Stimulated activated CD8-positive, alpha-beta memory T cell treated with anti-CD3 and anti-CD28 coated beads, Interleukin-4, amount 100 ng/mL, for 1 hour (primary cell): ENCODE measurements around the gene PCBP4.
"Not testable (repeated sequence)": the region's sequence is repeated elsewhere in the genome, so short reads cannot be mapped to it uniquely, and the experiment has no call there.

Experiments used
- DNase-seq, 2 donors: peaks; one replicate each; pipeline ENCODE4 v3.0.0-alpha.2; 2020; ENCODE audit warnings: low read depth in 2 of 2, low spot score in 1 of 2

The PCBP4 gene

GRCh38 chr3:51941463-51941797 lies 25.8 kb downstream of the PCBP4 start:
- DNase-seq: no peak

- DNase-seq: no peak
Measured at GRCh38 chr3:51940648-51941462, 26.4 kb downstream of the PCBP4 start.

GRCh38 chr3:51938780-51939425 lies 28.4 kb downstream of the PCBP4 start:
- no peak for DNase-seq

GRCh38 chr3:51937611-51938450 lies 29.4 kb downstream of the PCBP4 start:
- no peak for DNase-seq

GRCh38 chr3:51937014-51937413 lies 30.2 kb downstream of the PCBP4 start:
- no peak for DNase-seq

- DNase-seq: no peak
Measured at GRCh38 chr3:51935886-51936755, 31.1 kb downstream of the PCBP4 start.

GRCh38 chr3:51934991-51935885 lies 32.0 kb downstream of the PCBP4 start:
- no peak for DNase-seq

- no peak for DNase-seq
Measured at GRCh38 chr3:51934139-51934850, 33.0 kb downstream of the PCBP4 start.

- no peak for DNase-seq
Measured at GRCh38 chr3:51933471-51934138, 33.6 kb downstream of the PCBP4 start.

GRCh38 chr3:51932471-51933370 lies 34.5 kb downstream of the PCBP4 start:
- DNase-seq: no peak

GRCh38 chr3:51931756-51932155 lies 35.5 kb downstream of the PCBP4 start:
- no peak for DNase-seq

- no peak for DNase-seq
Measured at GRCh38 chr3:51930439-51930838, 36.8 kb downstream of the PCBP4 start.

GRCh38 chr3:51929420-51930003 lies 37.7 kb downstream of the PCBP4 start:
- DNase-seq: no peak

- not testable (repeated sequence) for DNase-seq
Measured at GRCh38 chr3:51928981-51929380, 38.3 kb downstream of the PCBP4 start.

GRCh38 chr3:51928438-51928837 lies 38.8 kb downstream of the PCBP4 start:
- DNase-seq: no peak

- DNase-seq: no peak
Measured at GRCh38 chr3:51927061-51927977, 39.9 kb downstream of the PCBP4 start.
